Parathyroid adenoma (tissue), 2 donors: ENCODE results near the gene HSPBP1.

Experiments used
- H2AFZ ChIP-seq: fragments of 300-600 bp; sonication (generic); one replicate; pipeline ENCODE4 v1.7.0; 2017; ENCODE audit warnings: antibody characterized with exemption, mild to moderate bottlenecking
- H3K27ac ChIP-seq: fragments of 300-600 bp; sonication (generic); one replicate; pipeline ENCODE4 v1.7.0; 2017
- H3K27me3 ChIP-seq: fragments of 300-600 bp; sonication (generic); one replicate; pipeline ENCODE4 v1.7.0; 2017; ENCODE audit warnings: low read length; ENCODE audit not compliant: control insufficient read depth, insufficient read depth
- H3K36me3 ChIP-seq: fragments of 300-600 bp; sonication (generic); one replicate; pipeline ENCODE4 v1.7.0; 2017; ENCODE audit warnings: low read length; ENCODE audit not compliant: control insufficient read depth, insufficient read depth
- H3K4me1 ChIP-seq: fragments of 300-600 bp; sonication (generic); one replicate; pipeline ENCODE4 v1.7.0; 2017; ENCODE audit warnings: control low read depth
- H3K4me2 ChIP-seq: fragments of 300-600 bp; sonication (generic); one replicate; pipeline ENCODE4 v1.7.0; 2017; ENCODE audit warnings: low read length
- H3K4me3 ChIP-seq: fragments of 300-600 bp; sonication (generic); one replicate; pipeline ENCODE4 v1.7.0; 2017; ENCODE audit warnings: low read depth, low read length
- H3K79me2 ChIP-seq: fragments of 300-600 bp; sonication (generic); one replicate; pipeline ENCODE4 v1.7.0; 2017; ENCODE audit warnings: control low read depth
- H3K9ac ChIP-seq: fragments of 300-600 bp; sonication (generic); one replicate; pipeline ENCODE4 v1.7.0; 2017; ENCODE audit warnings: mild to moderate bottlenecking
- H3K9me3 ChIP-seq: fragments of 300-600 bp; sonication (generic); one replicate; pipeline ENCODE4 v1.7.0; 2017; ENCODE audit warnings: low read length; ENCODE audit not compliant: control insufficient read depth
- CTCF ChIP-seq: fragments of 300-600 bp; sonication (generic); IDR thresholded peaks from one replicate; pipeline ENCODE4 v1.7.0; 2017; ENCODE audit warnings: antibody characterized with exemption, mild to moderate bottlenecking
- donor health status: primary hyperparathyroidism.

The HSPBP1 gene

GRCh38 chr19:55258476-55258827, 21.5 kb downstream of the HSPBP1 start:
- no peak for TF ChIP-seq CTCF
- peak overlapping the region; percentile 85 for H2AFZ ChIP-seq
- peak overlapping the region; percentile 82 for H3K4me3 ChIP-seq
- H3K9ac ChIP-seq: peak overlapping the region; percentile 96
- no peaks in the 10 kb centered on the region for H3K9me3 ChIP-seq
- peaks cover 48% of the 10 kb centered on the region for H3K79me2 ChIP-seq
- H3K4me2 ChIP-seq: peak overlapping the region; percentile 56
- no peaks in the 10 kb centered on the region for H3K36me3 ChIP-seq
- H3K4me1 ChIP-seq: peaks cover 15% of the 10 kb centered on the region
- peak overlapping the region; percentile 81 for H3K27ac ChIP-seq
- no peaks in the 10 kb centered on the region for H3K27me3 ChIP-seq

- Histone ChIP-seq H2AFZ (no peak overlapping the region), H3K36me3 (no peaks in the 10 kb centered on the region), H3K9ac (peak overlapping the region; percentile 84), H3K27me3 (no peaks in the 10 kb centered on the region), H3K4me3 (peak overlapping the region; percentile 60), H3K9me3 (no peaks in the 10 kb centered on the region), H3K4me1 (peaks cover 15% of the 10 kb centered on the region), H3K79me2 (peaks cover 48% of the 10 kb centered on the region), H3K27ac (peak overlapping the region; percentile 50), H3K4me2 (peak overlapping the region; percentile 95)
- TF ChIP-seq CTCF: no peak
These were observed 22.2 kb downstream of the HSPBP1 start for GRCh38 chr19:55257461-55258420.

- Histone ChIP-seq H3K9me3 (no peaks in the 10 kb centered on the region), H3K27ac (no peak overlapping the region), H3K4me3 (peak overlapping the region; percentile 60), H3K9ac (no peak overlapping the region), H2AFZ (no peak overlapping the region), H3K4me1 (peaks cover 15% of the 10 kb centered on the region), H3K27me3 (no peaks in the 10 kb centered on the region), H3K79me2 (peaks cover 51% of the 10 kb centered on the region), H3K4me2 (peak overlapping the region; percentile 95), H3K36me3 (no peaks in the 10 kb centered on the region)
- TF ChIP-seq CTCF: no peak
These were observed 23.1 kb downstream of the HSPBP1 start for GRCh38 chr19:55256562-55257460.

- H2AFZ ChIP-seq: no peak overlapping the region
- no peak overlapping the region for H3K4me3 ChIP-seq
- TF ChIP-seq CTCF: no peak
- H3K36me3 ChIP-seq: no peaks in the 10 kb centered on the region
- H3K4me1 ChIP-seq: peaks cover 15% of the 10 kb centered on the region
- peak overlapping the region; percentile 53 for H3K4me2 ChIP-seq
- no peak overlapping the region for H3K9ac ChIP-seq
- H3K79me2 ChIP-seq: peaks cover 59% of the 10 kb centered on the region
- H3K9me3 ChIP-seq: no peaks in the 10 kb centered on the region
- H3K27ac ChIP-seq: no peak overlapping the region
- H3K27me3 ChIP-seq: no peaks in the 10 kb centered on the region
These were observed 24.1 kb downstream of the HSPBP1 start for GRCh38 chr19:55255618-55256423.
